ENCODE measurements around the gene OLFM4.
"Not testable (repeated sequence)": the region's sequence is repeated elsewhere in the genome, so short reads cannot be mapped to it uniquely, and the experiment has no call there.

Gene OLFM4, protein sequence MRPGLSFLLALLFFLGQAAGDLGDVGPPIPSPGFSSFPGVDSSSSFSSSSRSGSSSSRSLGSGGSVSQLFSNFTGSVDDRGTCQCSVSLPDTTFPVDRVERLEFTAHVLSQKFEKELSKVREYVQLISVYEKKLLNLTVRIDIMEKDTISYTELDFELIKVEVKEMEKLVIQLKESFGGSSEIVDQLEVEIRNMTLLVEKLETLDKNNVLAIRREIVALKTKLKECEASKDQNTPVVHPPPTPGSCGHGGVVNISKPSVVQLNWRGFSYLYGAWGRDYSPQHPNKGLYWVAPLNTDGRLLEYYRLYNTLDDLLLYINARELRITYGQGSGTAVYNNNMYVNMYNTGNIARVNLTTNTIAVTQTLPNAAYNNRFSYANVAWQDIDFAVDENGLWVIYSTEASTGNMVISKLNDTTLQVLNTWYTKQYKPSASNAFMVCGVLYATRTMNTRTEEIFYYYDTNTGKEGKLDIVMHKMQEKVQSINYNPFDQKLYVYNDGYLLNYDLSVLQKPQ

DNA sequence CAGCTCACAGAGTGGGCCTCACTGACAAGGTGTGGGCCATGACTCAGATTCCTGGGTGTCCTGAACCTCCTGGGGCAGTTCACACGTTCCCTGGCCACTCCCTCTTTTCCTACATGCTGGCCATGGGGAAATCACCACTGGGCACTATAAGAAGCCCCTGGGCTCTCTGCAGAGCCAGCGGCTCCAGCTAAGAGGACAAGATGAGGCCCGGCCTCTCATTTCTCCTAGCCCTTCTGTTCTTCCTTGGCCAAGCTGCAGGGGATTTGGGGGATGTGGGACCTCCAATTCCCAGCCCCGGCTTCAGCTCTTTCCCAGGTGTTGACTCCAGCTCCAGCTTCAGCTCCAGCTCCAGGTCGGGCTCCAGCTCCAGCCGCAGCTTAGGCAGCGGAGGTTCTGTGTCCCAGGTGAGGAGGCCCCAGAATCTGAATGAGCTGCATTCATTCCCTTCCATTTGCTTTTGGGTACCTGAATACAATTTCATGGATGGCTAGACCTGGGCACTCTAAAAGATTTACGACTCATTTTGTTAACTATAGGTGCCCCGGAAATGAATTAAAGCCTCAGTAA lies at the start of gene OLFM4:
OLFM4 (plus strand) TSS at position 177 of the 567 bp plus-strand sequence; CDS start at position 201, 24 bp downstream.
- DNase-seq (ENCODE audit: low read depth, low spot score) = no peak

DNA sequence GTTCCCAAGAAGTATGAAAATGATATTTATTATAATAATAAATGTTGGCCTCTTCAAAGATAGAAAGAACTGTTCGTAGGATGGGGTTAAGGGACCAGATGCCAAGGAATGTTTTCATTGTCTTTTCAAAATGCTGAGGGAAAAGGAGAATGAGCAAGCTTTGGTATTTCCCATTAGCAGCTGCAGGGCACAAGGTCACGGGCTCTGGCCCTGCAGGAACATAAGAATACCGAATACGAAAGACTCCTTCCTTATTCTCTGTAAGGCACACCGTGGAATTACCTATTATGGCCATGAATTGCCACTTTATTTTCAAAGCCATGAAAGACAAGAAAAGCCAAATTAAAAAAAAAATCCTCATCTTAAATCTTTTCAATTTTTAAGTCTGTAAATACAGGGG lies 49.6 kb upstream of the OLFM4 start:
- no peak for DNase-seq (ENCODE audit: low read depth, low spot score)

DNA sequence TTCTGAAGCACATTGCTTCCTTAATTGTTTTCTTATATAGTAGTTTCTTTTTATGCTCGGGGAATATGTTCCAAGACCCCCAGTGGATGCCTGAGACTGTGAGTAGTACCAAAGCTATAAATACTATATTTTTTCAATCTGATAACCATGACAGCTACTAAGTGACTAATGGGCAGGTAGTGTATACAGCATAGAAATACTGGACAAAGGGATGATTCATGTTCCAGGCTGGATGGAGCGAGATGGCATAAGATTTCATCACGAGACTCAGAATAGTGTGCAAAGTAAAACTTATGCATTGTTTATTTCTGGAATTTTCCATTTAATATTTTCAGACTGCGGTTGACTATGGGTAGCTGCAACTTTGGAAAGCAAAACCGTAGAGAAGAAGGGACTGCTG lies 47.9 kb upstream of the OLFM4 start:
- no peak for DNase-seq (ENCODE audit: low read depth, low spot score)

DNA sequence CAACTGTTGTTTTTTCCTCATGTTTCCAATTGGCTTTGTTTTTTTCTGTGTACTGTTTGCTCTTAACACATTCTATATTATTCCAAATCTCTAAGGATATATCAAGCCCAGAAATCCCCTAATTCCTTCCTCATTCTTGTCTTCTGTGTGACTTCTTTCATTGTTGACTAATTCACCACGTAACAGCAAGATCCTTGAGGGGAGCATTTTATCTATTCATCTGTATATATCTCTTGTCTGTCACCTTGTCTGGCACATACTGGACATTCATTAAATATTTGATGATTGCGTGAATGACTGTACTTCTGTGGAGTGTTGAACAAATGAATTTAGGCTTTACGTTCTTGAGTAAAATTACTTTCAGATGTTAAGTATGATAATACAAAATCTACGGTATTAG lies 44.8 kb upstream of the OLFM4 start:
- no peak for DNase-seq (ENCODE audit: low read depth, low spot score)

DNA sequence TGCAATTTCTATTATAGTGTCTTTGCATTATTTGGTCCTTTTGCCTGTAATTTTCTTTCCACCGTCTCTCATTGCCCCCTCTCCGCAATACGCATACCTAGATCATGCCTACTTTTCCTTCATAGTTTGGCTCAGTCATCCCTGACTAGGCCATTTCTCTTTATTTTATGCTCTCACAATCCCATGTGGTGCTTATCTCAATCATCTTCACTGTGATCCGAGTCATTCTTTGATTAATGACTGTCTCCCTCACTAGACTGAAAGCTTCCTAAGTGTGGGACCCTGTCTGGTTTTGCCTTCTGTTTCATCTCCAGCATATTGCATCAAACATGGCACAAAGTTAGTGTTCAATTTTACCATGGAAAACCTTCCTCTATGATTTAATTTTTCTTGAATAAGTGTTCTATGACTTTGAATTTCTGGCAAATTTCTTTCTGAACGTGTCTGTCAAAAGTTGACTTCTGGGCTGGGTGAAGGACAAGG lies 43.7 kb upstream of the OLFM4 start:
- no peak for DNase-seq (ENCODE audit: low read depth, low spot score)

DNA sequence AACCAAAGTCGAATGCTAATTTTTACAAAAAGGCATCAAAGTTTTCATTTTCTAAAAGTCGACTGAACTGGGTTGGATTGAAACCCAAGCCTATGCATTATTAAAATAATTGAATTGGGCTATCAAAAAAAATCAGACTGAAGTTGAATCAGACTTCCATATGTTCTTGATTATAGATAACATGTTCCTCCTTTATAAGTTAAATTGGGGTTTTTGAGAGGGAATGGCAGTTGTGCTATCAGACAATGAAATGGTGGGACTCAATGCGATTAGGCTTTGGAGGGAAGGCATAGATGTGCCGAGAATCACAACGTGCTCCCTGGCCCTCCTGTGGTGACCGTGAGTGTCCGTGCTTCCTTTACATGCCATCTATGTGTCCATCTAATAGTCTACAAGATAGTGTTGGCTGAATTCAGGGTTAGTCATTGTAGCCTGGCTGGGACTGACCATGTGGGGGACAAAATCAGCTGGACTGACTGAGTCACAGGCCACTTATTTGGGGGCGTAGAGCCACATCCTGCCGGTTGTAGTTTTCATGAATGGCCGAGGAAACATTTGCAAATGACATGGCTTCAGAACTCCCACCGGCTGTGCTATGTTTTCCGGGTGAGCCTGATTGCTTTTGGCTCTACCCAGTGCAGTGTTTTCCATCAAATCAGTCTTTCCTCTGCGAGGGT lies 37.1 kb upstream of the OLFM4 start:
- DNase-seq (ENCODE audit: low read depth, low spot score) = no peak

DNA sequence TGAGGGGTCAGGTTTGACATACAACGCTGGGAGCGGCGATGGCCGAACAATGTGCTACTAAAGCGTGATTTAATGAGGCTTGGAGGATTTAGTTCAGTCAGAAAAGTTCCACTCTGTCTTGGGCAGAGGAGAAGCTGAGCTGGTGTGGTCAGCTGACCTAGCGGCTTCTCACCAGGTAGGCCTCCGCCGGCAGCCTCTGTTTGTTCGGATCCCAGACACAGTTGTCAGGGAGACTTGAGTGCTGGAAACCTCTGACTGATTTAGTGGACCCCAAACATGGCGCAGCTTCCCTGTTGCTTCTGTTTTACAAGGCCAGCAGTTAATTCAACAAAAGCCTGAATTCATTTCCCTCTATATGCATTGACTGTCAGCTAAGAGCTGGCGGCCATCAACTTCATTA lies 36.5 kb upstream of the OLFM4 start:
- no peak for DNase-seq (ENCODE audit: low read depth, low spot score)

DNA sequence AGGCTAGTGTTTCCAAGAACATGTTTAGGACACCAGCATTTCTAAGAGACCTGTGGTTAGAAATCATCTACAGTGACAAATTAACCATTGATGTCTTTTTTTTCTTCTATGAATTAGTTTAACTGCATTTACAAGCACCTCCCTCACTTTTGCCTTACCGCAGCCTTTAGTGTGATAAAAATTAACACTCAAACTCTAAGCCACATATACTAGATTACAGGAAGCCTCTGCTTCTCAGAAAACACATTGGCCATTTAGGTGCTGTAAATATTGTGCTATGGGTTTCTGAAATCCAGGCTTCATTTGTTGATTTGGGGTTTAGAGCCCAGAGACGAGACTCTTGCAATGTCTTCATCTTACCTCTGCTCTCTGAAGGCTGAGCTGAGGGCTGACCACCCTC lies 34.6 kb upstream of the OLFM4 start:
- no peak for DNase-seq (ENCODE audit: low read depth, low spot score)

DNA sequence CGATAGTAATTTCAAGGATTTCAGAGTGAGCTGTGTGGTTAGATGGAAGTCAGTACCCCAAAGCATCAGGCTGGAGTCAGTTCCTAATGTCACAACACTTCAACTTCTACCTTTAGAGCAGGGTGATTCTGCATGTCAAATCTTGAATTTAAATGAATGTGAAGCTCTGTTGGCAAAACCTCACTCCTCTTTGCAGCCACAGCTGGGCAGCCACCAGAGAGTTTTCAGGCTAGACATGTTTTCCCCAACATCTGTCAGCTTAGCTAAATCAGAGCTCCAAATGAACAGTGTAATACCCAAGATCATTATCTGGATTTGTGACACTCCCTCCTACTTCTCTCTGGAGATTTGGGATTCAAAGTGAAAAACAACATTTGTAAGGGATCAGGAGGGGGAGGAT lies 33.7 kb upstream of the OLFM4 start:
- DNase-seq (ENCODE audit: low read depth, low spot score) = no peak

DNA sequence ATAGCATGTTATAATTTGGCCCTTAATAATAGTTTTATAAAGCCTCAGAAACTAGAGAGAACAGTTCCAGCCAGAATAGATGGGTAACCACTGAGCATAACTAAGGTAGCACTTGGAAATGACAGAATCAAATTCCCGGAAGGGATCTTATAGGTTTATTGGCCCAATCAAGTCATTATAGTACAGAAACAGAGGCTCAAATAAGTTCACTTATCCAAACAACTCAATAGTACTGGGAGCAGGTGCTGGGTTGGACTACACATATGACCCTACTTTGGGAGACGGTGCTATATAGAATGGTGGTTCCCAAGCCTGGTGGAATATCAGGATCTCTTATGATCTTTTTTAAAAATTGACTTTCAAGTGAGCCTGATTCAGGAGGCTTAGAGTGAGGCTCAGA lies 32.7 kb upstream of the OLFM4 start:
- no peak for DNase-seq (ENCODE audit: low read depth, low spot score)

DNA sequence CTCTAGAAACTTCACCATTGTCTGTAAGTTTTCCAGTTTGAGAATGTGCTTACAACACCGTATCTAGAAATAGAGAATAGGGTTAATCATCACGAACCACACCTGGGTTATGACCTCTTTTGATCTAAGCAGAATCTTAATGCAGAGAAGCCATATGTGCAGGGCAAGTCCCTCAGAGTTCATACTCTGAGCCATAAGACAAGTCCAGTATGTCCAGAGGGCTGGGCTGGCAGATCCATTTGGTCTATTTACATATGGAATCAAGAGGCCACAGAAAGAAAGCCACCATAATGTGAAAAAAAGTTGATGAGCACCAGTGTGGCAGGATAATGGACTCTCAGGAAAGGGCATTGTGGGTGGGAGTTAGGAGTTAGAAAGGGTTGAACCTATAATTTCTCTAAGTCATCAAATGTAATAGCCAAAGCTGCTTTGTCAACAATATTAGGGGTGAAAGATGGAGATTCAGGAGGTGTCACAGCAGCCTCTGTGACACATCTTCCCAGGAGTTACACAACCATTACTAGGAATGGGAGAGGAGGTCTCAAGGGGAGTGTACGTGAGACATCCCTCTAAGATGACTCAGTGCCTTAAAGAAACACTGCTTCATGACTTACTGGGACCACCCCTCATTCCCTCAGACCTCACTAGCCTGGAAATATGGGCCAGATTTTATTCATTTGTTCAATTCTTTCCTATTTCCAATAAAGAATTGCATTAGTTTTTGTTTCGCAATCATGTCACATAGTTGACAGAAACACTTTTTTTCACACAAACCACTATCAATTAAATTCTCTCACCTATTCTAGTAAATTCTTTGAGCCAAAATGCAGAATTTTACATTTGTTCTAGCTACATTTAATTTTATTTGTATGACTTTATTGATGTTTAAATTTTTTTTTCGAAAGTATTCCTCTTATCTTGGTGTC lies 30.4 kb upstream of the OLFM4 start:
- no peak for DNase-seq (ENCODE audit: low read depth, low spot score)

DNA sequence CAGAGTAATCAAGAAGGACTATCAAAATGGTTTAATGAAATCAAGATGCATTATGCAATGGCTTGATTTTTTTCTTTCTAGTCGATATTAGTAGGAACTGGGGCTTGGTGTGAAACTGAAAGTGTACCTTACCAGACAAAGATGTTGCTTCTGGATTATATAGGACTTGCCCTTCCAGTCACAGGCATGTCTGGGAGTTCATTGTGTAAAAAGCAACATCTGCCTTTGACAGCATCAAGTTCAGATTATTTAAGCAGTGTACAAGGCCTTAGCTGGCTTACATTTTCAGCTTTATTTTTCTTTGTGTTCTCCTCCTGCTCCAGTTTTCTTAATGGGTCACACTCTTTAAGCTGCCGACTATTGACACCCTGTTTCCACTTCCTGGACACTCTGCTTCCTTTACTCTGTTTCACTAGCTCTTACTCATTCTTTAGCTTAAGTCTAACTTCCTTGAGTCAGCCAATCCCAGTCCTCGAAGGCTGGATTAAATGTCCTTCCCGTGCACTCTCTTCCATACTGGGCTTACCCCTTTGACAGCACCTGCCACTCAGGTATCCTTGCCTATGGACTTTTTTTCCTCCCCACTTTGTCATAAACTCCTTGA lies 29.4 kb upstream of the OLFM4 start:
- no peak for DNase-seq (ENCODE audit: low read depth, low spot score)

DNA sequence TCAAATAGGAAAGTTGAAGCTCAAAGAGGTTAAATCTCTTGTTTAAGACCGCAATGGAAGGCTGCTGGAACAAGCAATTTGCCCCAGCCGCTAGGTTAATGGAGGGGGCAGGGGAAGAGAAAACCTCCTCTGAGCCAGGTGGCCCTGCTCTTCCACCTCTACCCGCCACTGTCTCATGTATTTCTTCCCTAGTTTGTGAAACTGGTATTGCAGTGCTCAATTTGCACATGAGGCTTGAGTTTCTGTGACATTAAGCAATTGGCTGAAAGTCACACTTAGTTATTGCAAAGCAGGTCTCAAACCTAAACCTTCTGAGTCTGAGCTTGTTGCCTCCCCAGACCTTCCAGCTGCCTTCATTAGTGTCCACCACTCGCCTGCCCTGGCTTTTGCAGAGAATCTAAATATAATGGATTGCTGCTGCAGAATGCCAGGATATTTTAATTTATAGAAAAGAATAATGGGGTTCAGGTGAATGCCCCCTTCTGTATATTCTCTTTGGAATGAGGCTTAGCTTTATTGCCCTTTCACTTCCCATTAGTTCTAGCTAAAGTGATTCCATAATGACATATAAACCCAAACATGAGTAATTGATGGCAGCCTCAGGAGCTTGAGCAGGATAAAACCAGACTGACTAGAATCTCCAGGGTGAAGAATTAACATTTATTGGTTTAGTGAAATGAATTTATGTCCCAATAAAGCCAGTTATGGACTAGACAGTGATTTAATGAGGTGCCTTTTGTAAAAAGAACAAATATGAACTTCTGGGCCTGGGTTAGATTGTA lies 27.0 kb upstream of the OLFM4 start:
- no peak for DNase-seq (ENCODE audit: low read depth, low spot score)

DNA sequence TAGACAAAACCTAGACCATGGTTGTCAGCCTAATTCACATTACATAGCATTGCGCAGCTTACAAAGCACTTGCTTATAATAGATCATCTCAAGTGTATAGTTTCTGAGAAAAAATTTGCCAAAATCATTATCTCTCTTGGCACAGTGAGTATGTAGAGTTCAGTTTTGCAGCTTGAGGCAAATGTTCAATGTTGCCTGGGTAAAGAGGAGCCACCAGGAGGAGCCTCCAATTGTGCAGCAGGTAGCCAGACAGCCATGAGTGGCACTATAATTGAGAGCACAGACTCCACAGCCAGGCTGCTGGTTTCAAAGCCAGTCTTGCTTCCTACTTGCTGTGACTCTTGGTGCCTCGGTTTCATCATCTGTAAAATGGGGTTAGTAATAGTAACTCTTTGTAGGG lies 24.0 kb upstream of the OLFM4 start:
- DNase-seq (ENCODE audit: low read depth, low spot score) = no peak

DNA sequence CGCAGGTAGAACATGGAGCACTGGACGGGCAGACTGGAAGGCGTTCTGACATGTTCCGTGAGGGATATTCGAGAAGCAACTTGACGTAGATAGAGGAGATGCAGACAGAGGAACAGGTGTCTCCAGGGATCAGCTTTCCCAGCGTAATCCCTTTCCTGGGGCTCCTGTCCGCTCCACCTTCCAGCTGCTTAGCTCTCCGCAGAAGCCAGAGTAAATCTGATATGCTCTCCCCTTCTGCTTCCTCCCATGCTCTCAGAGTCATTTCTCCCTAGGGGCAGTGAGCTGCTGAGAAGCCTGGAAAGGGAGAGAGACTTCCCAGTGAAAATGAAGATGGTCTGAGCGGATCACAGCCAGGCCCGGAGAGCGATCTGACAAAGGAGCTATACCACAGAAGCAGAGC lies 23.0 kb upstream of the OLFM4 start:
- peak; percentile 24 for DNase-seq (ENCODE audit: low read depth, low spot score)

DNA sequence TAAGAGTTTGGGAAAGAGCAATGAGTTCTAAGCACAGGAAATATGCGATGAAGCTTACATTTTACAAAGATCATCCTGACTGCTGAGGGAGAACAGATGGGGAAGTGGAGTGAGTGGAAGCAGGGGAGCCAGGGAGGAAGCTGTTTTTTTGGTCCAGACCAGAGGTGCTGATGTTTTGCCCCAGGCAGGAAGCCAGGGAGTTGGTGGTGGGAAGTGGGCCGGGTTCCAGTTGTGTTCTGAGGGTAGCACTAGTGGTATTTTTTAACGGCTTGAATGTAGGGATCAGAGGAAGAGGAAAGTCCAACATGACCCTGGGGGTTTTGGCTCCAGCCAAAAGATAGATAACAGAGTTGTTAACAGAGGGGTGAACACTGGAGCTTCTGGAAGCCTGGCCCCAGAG lies 20.7 kb upstream of the OLFM4 start:
- DNase-seq (ENCODE audit: low read depth, low spot score) = peak; percentile 41

DNA sequence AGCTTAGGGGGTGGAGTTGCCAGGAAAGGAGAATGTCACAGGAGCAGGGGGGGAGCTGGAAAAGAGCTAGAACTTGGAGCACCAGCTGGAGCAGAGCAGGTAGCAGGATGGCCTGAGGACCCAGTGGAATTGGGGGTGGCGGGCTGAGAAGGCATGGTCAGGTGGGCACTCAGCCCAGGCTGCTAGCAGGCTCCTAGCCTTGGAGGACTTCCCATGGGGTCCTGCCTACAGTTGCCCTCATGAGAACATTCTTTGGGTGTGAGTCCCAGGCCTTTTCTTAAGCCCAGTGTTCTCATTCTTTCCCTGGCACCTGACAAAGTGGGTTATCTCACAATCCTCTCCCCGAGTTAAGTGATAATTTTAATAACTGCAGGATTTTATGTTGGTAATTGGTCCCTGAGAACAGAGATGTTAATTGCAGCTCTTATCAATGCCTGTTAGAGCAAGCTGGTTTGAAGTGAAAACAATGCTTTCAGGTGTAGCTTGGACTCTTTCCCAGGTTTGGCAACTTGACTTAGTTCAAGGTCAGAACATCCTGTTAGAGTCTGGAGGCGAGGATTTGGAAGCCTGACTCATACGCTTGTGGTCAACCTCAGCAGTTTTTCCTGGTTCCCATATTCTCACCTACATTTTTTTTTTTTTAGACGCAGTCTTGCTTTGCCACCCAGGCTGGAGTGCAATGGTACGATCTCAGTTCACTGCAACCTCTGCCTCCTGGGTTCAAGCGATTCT lies 18.1 kb upstream of the OLFM4 start:
- DNase-seq (ENCODE audit: low read depth, low spot score) = no peak

DNA sequence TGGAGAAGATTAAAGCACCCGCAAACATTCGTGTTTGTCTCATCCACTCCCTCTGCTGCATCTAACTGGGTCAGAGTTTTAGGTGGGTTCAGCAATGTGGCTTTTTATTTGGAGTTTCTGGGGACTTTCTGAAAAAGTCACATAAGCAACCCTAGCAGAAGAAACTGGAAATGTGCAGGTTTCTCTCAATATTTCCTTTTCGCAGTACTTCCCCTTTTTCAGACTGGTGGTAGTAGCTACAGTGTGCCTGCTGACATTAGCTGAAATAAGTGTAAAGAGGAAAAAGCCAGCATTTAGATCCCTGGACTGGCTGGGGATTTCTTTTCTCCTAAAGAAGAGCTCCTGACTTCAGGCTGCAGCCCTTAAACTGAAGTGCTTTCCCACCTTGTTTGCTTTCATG lies 15.9 kb upstream of the OLFM4 start:
- DNase-seq (ENCODE audit: low read depth, low spot score) = no peak

DNA sequence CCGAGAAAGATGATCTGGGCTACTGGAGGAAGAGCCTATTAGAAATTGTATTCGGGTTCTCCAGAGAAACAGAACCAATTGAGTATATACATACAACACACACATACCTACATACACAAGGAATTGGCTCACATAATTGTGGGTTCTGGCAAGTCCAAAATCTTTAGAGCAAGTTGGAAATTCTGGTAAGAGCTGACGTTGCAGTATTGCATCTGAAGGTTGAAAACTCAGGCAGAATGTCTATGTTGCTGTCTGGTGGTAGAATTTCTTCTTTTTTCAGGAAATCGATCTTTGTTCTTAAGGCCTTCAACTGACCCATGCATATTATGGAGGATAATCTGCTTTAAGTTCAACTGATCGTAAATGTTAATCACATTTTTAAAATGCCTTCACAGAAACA lies 15.5 kb upstream of the OLFM4 start:
- no peak for DNase-seq (ENCODE audit: low read depth, low spot score)

DNA sequence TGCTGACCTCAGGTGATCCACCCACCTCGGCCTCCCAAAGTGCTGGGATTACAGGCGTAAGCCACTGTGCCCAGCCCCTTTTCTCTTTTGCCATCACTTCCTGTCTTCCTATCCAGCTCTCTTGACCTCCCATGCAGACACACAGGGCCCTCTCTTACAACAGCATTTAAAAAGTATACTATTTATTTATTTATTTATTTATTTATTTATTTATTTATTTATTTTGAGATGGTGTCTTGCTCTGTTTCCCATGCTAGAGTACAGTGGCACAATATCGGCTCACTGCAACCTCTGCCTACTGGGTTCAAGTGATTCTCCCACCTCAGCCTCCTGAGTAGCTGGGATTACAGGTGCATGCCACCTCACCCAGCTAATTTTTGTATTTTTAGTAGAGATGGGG lies 14.6 kb upstream of the OLFM4 start:
- DNase-seq (ENCODE audit: low read depth, low spot score) = not testable (repeated sequence)

Data from ELF-1 (cell line).